A549 (cell line): ENCODE measurements around the gene PERCC1. TPM values are rescaled to one million over a fixed set of nuclear protein-coding genes. Genes with fewer than 3 reads are reported as not detected.

Source experiments
- ATAC-seq, 2 experiments: fragments of 200-7000 bp in 1 of 2; fragments of >200 bp in 1 of 2; cut with Nextera tagmentation in 1 of 2; cut with Tn5 transposase in 1 of 2; 3 replicates each; pipeline versions ENCODE4 v1.8.0 to v1.9.1; 2018 to 2020; ENCODE audit warnings: mild to moderate bottlenecking in 1 of 2, moderate library complexity in 1 of 2
- CTCF ChIA-PET: fragments of 300-600 bp; sonication (Branson Sonifier 250); formaldehyde crosslinking; extraction: SDS; loops from one replicate; lab custom pipeline; 2021; ENCODE audit warnings: antibody characterized with exemption, inconsistent platforms; lab: Yijun Ruan, JAX
- POLR2A ChIA-PET: fragments of 350-600 bp; formaldehyde crosslinking; extraction: SDS; loops from one replicate; lab custom pipeline; 2021; ENCODE audit warnings: antibody characterized with exemption, inconsistent platforms; lab: Yijun Ruan, JAX
- DNase-seq, 2 experiments: peaks; one replicate each; pipeline versions ENCODE4 v3.0.0 to v3.0.0-alpha.2; 2011 to 2016; ENCODE audit warnings: low read depth in 1 of 2, low spot score in 1 of 2
- FAIRE-seq: peaks from 2 replicates; lab custom pipeline; 2011; peaks lifted over from hg19 to GRCh38; lab: Jason Lieb, UNC
- H3K27ac ChIP-seq, 2 experiments: fragments of >200 bp; sonication (Bioruptor Twin); formaldehyde crosslinking; 3 replicates each; pipeline ENCODE4 v1.5.1; 2016 to 2017
- H3K4me1 ChIP-seq: fragments of >200 bp; sonication (Bioruptor Twin); formaldehyde crosslinking; 3 replicates; pipeline ENCODE4 v1.6.1; 2016
- H3K4me2 ChIP-seq: fragments of >200 bp; sonication (Bioruptor Twin); formaldehyde crosslinking; 3 replicates; pipeline ENCODE4 v1.6.1; 2016
- H3K4me3 ChIP-seq: fragments of >200 bp; sonication (Bioruptor Twin); formaldehyde crosslinking; 3 replicates; pipeline ENCODE4 v1.5.1; 2016
- H3K9me3 ChIP-seq: fragments of >200 bp; sonication (Bioruptor Twin); formaldehyde crosslinking; 3 replicates; pipeline ENCODE4 v1.6.1; 2016
- ATOH8 ChIP-seq: fragments of 250-450 bp; sonication (Bioruptor Pico); IDR thresholded peaks from 2 replicates; pipeline ENCODE4 v1.5.0; 2020; ENCODE audit warnings: low read depth, mild to moderate bottlenecking, moderate library complexity
- CHD4 ChIP-seq: fragments of 200-600 bp; sonication (generic); IDR thresholded peaks from 2 replicates; pipeline ENCODE4 v1.6.1; 2016; ENCODE audit warnings: antibody characterized with exemption, mild to moderate bottlenecking, borderline replicate concordance
- CTCF ChIP-seq: fragments of >200 bp; sonication (Bioruptor Twin); formaldehyde crosslinking; IDR thresholded peaks from 3 replicates; pipeline ENCODE4 v1.5.1; 2016
- E2F6 ChIP-seq: IDR thresholded peaks from 2 replicates; pipeline ENCODE4 v1.6.1; 2012; ENCODE audit warnings: low read depth, borderline replicate concordance
- EHMT2 ChIP-seq: fragments of 200-600 bp; sonication (generic); IDR thresholded peaks from 2 replicates; pipeline ENCODE4 v1.6.1; 2016; ENCODE audit warnings: antibody characterized with exemption, low read depth, mild to moderate bottlenecking, moderate library complexity
- HDAC2 ChIP-seq: fragments of 200-600 bp; sonication (generic); IDR thresholded peaks from 2 replicates; pipeline ENCODE4 v1.6.1; 2016
- HES2 ChIP-seq: fragments of >200 bp; sonication (Bioruptor Twin); formaldehyde crosslinking; IDR thresholded peaks from 2 replicates; pipeline ENCODE4 v1.6.1; 2016
- PHF8 ChIP-seq: fragments of 200-600 bp; sonication (generic); IDR thresholded peaks from 2 replicates; pipeline ENCODE4 v1.6.1; 2016; ENCODE audit warnings: low read depth, mild to moderate bottlenecking, antibody characterized with exemption, moderate library complexity, borderline replicate concordance
- RCOR1 ChIP-seq: fragments of 150-350 bp; IDR thresholded peaks from 2 replicates; pipeline ENCODE4 v1.6.1; 2014; ENCODE audit warnings: antibody characterized with exemption, low read length, low read depth
- REST ChIP-seq: fragments of 200-600 bp; sonication (generic); IDR thresholded peaks from 2 replicates; pipeline ENCODE4 v1.6.1; 2016; ENCODE audit warnings: antibody characterized with exemption, mild to moderate bottlenecking, moderate library complexity
- RNF2 ChIP-seq: fragments of 200-600 bp; sonication (generic); IDR thresholded peaks from 2 replicates; pipeline ENCODE4 v1.6.1; 2016; ENCODE audit warnings: low read depth, mild to moderate bottlenecking, antibody characterized with exemption, moderate library complexity, borderline replicate concordance
- SMC3 ChIP-seq: fragments of >200 bp; sonication (Bioruptor Twin); formaldehyde crosslinking; IDR thresholded peaks from 3 replicates; pipeline ENCODE4 v1.6.1; 2018; ENCODE audit warnings: inconsistent platforms
- WGBS: methylation state at CpG from one replicate; pipeline ENCODE4 v1.1.6; 2017; ENCODE audit errors: missing lambda C conversion rate; 5-methylcytosine and 5-hydroxymethylcytosine counted together
- polyA minus RNA-seq: library from RNA; depleted of rRNA, polyadenylated mRNA; stranded (reverse); fragments of >200 nt; gene quantifications from 2 replicates; pipeline ENCODE4 v1.2.3, GENCODE V29; 2011; rRNA and poly(A)+ RNA removed
- polyA plus RNA-seq, 4 experiments: library from polyadenylated mRNA; depleted of rRNA in 3 of 4; stranded (reverse); fragments of >200 nt; fragmentation: RNase III in 1 of 4; extraction: RNeasy Plus Mini Kit Qiagen cat#74134 plus additional on column Dnase treatment in 1 of 4; gene quantifications; 2 replicates in 3 of 4; 3 replicates in 1 of 4; pipeline ENCODE4 v1.2.3, GENCODE V29; 2011 to 2017

PERCC1 gene
- polyA plus RNA-seq (2011; rRNA removed) (not detected in 2 replicates), polyA plus RNA-seq (2017; fragmentation: RNase III; extraction: RNeasy Plus Mini Kit Qiagen cat#74134 plus additional on column Dnase treatment) (not detected in 3 replicates), polyA minus RNA-seq (not detected in 2 replicates)
- polyA plus RNA-seq (2012; cell fraction: cytosol; rRNA removed): not detected in 2 replicates
- not detected in 2 replicates for polyA plus RNA-seq (2012; cell fraction: nucleus; rRNA removed)

DNA sequence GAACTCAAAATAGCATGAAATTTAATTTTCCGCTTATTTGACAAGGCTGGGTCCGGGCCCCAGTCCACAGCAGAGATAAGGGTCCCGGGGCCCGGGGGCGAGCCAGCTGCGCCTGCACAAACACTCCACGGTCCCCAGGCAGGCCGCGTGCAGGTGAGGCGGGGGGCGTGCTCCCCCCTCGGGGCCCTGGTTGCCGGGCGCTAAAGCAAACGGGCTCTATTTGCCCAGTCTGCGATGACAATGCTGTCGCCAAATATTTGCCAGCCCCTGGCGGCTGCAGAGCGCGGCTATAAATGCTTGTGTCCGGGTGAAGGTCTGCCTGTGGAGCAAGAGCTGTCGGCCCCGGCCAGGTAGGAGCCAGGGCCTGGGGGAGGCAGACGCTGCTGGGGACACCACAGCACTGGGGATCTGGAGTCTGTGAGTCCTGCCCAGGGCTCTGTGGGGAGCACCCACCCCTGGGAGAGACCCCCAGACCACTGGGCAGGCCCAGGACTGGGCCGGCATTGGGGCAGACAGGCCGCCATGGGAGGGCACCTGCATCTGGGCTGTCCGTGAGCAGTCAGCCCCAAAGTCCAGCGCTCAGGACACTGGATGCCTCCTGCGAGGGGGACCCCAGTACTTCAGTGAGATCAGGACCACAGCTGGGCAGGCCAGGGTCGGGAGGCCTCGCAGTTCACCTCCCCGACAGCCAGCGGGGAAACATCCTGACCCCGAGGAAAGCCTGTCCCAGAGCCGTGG is at the start of gene PERCC1:
PERCC1 (plus strand) TSS at position 320 of the 738 bp plus-strand sequence. CDS start 1,516 bp downstream, outside the sequence.
- no peaks in the 10 kb centered on the region for H3K9me3 ChIP-seq
- POLR2A ChIA-PET: interaction anchor here (0.7 kb wide), 1 partner anchor 10 kb away, joined by 3 read pairs; the partner anchor contains the start of gene UQCC4
- CTCF ChIA-PET: no interaction called here
- peaks cover 10% of the 10 kb centered on the region; the same call in 2 of the 3 replicates for H3K4me1 ChIP-seq
- ATAC-seq (no peak), FAIRE-seq (no peak)
- no peak within 1 kb of the TSS for H3K4me3 ChIP-seq
- H3K4me2 ChIP-seq: no peak within 1 kb of the TSS
- TF ChIP-seq HES2 (no peak), E2F6 (no peak), EHMT2 (no peak), PHF8 (no peak), CHD4 (no peak), CTCF (no peak), HDAC2 (no peak), RCOR1 (no peak)
- TF ChIP-seq, all 56 proteins: peak for 0
- no peak within 1 kb of the TSS for H3K27ac ChIP-seq
- WGBS: 58% methylated on average over 19 of the region's 35 CpGs
- no peak for DNase-seq

DNA sequence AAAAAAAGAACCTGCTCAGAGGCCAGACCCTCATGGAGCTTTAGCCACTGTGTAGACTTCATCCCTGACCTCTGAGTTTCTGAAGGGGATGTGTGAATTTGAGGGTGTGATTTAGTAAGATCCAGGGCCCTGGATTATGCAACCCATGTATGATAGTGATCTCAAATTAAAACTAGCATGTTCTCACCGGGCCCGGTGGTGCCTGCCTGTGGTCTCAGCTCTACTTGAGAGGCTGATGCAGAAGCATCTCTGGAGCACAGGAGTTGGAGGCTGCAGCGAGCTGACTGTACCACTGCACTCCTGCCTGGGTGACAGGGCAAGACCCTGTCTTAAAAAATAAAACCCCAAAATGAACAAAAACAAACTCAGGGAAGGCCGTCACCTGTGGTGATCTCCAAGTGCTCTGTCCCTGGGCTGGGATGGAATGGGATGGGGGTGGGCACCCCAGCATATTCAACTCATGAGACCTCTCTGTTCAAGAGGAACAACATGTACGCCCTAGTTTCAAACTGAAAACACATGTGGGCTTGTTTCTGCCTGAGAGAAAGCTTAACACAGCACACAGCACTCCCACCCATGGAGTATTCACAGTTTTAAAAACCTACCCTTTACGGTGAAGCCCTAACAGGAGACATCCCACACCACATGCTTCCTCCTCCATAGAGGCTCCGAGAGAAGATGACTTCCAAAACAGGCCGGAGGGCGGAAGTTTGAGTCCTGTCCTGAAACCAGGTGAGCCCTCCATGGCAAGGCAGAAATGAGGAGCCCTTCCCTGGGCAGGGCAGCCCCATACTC is 49.1 kb upstream of the PERCC1 start:
- DNase-seq (no peak), FAIRE-seq (no peak), ATAC-seq (no peak)
- 86% methylated on average over 9 of the region's 9 CpGs for WGBS
- ChIA-PET POLR2A (no interaction called here), CTCF (interaction anchor here (1.1 to 11.4 kb wide), 3 partner anchors 19 to 38 kb away, joined by 3 to 127 read pairs (median 4); partner anchors contain the start of gene UQCC4)
- Histone ChIP-seq H3K27ac (no peak overlapping the region), H3K4me2 (no peak overlapping the region), H3K4me1 (peaks cover 16% of the 10 kb centered on the region), H3K4me3 (no peak overlapping the region), H3K9me3 (no peaks in the 10 kb centered on the region)
- TF ChIP-seq SMC3 (no peak), RNF2 (no peak), REST (no peak), HES2 (no peak), E2F6 (no peak), ATOH8 (CRISPR knock-in tag) (no peak)
